ENCODE measurements around the gene LIG3.
A peak's percentile ranks its signal among the peaks of the same experiment; 100 is the strongest.
"Not testable (repeated sequence)": the region's sequence is repeated elsewhere in the genome, so short reads cannot be mapped to it uniquely, and the experiment has no call there.

The LIG3 gene

DNA sequence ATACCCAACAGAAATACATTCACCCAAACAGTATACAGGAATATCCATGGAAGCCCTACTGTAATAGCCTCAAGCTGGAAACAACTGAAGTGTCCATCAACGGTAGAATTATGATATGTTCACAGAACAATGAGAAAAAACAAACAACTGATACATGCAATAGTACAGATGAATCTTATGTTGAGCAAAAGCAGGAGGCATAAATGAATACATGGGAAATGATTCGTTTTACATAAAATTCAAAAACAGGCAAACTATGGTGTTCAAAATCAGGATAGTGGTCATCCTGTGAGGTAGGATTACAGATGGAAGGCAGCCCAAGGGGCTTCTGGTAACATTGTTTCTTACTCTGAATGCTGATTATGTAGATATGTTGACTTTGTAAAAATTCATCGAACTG lies 58.1 kb downstream of the LIG3 start:
- no peak for DNase-seq (ENCODE audit: low read depth in 1 of 2, low spot score in 1 of 2)

DNA sequence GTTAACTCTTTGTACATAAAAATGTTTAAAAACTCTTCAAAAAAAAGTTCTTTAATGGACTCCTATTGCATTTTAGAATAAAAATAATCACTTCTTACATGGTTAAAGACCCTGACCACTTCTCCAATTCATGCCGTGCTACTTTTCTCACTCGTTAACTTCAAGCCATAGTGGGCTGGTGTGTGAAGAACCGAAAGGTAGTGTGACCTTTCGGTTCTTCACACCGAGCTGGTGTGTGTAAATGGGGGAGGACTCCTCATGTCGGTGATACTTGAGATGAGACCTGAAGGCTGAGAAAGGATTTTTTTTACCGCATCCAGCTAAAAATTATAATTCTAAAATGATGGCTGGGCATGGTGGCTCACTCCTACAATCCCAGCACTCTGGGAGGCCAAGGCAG lies 61.1 kb downstream of the LIG3 start:
- no peak for DNase-seq (ENCODE audit: low read depth in 1 of 2, low spot score in 1 of 2)

DNA sequence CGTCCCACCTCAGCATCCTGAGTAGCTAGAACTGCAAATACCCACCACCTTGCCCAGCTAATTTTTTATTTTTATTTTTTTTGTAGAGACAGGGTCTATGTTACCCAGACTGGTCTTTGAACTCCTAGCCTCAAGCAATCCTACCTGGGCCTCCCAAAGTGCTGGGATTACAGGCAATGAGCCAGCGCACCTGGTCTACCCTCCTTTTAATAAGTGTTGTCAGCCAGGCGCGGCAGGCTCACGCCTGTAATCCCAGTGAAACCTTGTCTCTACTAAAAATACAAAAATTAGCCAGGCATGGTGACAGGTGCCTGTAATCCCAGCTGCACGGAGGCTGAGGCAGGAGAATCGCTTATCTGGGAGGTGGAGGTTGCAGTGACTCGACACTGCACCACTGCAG lies 63.9 kb downstream of the LIG3 start:
- no peak for DNase-seq (ENCODE audit: low read depth in 1 of 2, low spot score in 1 of 2)

DNA sequence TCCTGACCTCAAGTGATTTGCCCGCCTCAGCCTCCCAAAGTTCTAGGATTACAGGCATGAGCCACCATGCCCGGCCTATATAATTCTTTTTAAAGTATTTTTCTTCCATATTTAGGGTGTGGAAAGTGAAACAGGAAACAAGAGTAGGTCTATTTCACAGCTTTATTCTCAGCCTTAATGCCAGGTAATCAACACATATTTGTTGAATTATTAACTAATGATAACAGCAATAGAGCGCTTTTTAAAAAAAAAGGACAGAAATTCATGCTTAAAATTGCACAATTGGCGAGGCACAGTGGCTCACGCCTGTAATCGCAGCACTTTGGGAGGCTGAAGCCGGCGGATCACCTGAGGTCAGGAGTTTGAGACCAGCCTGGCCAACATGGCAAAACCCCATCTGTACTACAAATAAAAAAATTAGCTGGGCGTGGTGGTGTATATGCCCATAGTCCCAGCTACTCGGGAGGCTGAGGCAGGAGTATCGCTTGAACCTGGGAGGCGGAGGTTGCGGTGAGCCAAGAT lies 65.2 kb downstream of the LIG3 start:
- not testable (repeated sequence) for DNase-seq (ENCODE audit: low read depth in 1 of 2, low spot score in 1 of 2)

DNA sequence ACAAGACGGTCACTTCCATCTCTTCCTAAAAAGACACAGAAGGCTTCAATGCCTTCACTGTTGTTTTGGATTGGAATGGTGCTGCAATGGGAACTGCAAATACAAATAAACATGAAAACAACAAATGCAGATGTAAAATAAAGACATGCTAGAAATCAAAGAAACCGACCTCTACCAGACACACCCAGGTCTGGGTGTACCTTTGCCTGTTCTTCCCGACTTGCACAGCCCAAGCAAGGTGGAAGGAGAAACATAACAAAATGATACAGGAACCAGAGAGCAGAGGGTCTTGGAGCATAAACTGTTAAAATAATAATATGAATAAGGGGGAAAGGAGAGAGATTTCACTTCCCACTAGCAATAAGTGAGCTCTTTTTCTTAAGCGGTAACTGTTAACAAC lies 65.9 kb downstream of the LIG3 start:
- DNase-seq (ENCODE audit: low read depth in 1 of 2, low spot score in 1 of 2), result no peak

DNA sequence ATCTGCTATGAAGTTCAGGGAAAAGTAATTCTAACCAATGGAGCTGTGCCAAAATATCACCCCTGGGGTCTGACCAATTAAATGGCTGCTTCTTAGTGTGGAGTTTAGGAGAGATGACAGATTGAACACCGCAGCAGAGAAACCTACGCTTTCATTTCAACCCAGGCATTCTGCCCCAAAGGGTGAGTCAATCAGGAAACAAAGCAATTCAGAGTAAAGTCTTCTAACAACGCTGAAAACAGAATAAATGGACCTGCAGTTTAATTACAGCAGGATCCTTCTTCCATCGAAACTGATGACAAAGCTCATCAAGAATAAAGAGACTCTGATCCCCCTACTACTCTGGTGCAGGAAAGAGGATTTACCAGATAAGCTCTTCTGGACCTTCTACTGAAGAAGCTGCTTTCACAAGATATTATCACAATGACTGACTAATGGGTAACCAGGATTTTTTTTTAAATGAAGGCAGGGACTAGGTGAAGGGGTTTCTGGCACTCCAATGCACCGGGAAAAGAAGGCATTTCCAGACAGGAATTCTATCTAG lies 66.5 kb downstream of the LIG3 start:
- DNase-seq (ENCODE audit: low read depth in 1 of 2, low spot score in 1 of 2), result peak in 1 of 2 donors; percentile 27

DNA sequence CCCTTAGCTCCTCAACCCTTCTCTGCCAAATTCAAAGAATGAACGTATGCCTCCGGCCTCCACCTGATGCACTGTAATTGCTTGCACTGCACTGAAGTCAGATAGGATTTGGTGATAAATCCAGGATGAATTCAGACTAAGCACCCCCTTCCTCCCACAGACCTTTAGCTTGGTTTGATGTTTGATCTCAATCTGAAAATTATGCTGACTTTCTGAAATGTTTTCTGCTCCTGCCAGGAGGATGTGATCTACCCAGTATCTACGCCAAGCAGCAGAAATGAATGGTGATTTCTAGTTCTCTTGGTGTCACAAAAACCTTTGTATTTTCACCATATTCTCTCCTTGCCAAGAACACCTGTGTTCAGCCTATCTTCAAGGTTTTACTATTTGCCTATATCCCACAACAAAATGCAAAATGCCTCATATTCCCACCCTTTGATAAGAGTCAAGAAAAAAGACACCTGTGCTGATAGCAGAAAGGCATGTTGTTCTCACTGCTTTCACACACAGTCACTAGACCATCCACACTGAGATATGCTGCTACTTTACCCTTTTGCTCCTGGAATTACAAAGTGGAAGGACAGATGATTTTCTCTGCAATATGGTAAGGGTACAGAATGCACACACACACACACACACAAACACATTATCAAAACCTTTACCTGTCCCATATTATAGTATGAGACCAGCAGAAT lies 68.5 kb downstream of the LIG3 start:
- no peak for DNase-seq (ENCODE audit: low read depth in 1 of 2, low spot score in 1 of 2)

DNA sequence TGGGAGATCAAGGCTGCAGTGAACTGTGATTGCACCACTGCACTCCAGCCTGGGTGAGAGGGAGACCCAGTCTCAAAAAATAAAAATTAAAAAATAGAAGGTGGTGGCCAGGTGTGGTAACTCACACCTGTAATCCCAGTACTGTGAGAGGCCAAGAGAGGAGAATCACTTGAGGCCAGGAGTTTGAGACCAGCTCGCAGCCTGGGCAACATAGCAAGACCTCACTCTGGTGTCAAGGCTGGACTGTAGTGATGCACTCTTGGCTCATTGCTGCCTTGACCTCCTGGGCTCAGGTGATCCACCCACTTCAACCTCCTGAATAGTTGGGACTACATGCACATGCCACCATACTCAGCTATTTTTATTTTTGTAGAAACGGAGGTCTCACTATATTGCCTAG lies 69.9 kb downstream of the LIG3 start:
- DNase-seq (ENCODE audit: low read depth in 1 of 2, low spot score in 1 of 2), result no peak

DNA sequence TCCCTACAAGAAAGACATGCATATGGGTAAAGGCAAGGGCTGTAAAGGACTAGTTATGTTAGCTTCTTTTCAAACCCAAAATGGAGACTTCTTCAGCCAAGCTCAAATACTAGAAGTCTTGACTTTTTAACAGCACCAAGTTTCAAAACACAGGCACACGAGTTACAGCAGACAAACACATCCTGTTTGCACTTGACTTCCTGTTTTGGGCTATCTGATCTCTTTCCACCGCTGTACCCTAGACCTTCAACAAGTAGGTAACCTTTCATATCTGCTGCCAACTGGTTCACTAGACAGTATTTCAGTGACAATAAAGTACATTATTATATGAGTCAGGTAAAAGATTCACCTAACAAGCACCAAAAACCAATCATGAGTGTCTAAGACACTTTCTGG lies 70.9 kb downstream of the LIG3 start:
- DNase-seq (ENCODE audit: low read depth in 1 of 2, low spot score in 1 of 2), result peak in 1 of 2 donors; percentile 20

DNA sequence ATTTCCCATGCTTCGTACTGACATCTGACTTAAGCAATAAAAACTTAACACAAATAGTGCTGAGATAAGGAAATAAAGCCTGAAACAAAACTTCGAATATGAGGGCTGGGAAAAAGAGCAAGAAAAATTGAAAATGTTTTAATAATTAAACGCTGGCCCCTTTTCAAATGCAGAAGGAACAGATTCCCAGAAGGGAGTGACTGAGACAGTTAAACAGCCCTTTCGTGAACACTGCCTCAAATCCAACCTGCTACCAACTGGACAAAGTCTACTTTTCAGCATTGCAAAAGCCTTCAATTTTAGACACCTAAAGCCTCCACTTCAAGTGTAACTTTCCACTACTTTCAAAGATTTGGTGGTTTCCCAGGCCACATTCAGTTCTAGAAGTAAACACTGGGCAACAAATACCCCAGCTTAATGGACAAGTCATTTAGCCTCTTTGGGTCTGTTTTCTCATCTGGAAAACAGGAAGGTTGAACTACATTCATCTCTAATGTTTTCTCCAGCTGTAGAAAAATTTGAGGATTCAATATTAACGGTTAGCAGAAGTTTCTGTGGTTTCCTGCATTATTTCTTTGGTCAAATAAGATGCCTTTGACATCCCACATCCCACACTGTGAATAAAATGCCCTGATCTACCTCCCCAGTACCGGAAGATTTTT lies 71.4 kb downstream of the LIG3 start:
- DNase-seq (ENCODE audit: low read depth in 1 of 2, low spot score in 1 of 2), result no peak

DNA sequence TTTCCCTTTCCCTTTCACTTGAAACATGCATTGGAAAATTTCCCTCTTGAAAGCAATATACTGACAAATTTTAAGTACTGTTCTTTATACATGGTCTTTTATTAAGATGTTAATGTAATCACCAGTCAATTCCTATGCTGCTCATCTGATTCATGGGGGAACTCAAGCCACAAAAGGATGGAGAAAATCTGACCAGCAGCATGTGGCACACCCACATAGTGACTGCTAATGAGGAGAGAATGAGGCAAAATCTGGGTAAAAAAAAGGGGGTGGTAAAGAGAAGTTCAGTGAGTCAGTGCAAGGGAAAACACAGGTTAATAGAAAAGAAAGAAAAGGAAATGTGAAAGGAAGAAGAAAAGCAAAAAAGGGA lies 71.9 kb downstream of the LIG3 start:
- DNase-seq (ENCODE audit: low read depth in 1 of 2, low spot score in 1 of 2), result no peak

DNA sequence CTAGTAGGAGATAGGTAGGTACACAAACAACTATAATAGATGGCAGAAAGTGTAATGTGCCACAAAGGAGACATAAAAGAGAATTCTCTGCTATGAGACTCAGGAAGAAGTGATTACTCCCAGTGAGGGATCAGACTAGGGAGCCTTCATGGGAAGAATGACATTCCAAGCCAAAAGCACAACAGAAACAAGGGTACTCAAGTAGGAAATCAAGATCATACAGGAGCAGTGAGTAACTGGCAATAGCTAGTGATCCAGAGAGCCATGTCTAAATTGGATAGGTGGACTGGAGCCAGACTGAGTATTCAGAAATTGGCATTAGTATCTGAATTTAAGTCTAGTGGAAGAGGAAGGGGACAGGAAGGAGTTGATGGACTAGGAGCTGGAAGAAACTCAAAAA lies 72.5 kb downstream of the LIG3 start:
- no peak for DNase-seq (ENCODE audit: low read depth in 1 of 2, low spot score in 1 of 2)

DNA sequence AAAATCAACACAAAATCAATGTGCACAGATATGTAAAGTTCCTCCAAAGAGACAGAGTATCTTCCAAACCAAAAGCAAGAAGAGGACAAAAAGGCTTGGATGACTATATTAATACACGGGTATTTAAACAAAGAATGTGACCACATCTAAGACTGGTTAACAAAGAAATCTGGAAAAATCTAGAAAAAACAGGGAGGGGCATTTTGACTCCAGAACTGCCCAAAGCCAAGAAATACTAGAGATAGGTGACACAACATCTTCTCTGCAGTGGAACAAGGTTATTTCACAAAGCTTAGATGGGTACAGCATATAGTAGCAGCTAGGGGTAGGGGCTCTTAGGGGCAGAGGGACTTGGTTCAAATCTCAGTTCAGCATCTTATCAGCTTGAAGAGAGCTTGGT lies 72.9 kb downstream of the LIG3 start:
- no peak for DNase-seq (ENCODE audit: low read depth in 1 of 2, low spot score in 1 of 2)

DNA sequence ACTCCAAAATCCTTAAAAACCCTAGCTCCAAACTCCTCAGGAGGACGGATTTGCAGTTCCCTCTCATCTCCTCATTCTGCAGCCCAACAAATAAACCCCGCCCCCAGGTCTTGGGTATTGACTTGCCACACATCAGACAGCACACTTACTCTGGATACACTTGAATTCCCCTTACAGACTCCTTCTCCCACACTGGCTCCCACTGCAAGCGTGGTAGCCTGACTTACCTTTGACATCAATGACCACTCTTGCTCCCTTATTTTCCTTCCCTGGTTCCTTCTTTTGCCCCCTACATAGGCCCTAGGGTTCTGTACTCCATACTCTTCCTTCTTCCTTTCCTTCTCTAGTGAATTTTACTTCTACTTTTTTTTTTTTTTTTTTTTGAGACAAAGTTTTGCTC lies 75.7 kb downstream of the LIG3 start:
- DNase-seq (ENCODE audit: low read depth in 1 of 2, low spot score in 1 of 2), result no peak

DNA sequence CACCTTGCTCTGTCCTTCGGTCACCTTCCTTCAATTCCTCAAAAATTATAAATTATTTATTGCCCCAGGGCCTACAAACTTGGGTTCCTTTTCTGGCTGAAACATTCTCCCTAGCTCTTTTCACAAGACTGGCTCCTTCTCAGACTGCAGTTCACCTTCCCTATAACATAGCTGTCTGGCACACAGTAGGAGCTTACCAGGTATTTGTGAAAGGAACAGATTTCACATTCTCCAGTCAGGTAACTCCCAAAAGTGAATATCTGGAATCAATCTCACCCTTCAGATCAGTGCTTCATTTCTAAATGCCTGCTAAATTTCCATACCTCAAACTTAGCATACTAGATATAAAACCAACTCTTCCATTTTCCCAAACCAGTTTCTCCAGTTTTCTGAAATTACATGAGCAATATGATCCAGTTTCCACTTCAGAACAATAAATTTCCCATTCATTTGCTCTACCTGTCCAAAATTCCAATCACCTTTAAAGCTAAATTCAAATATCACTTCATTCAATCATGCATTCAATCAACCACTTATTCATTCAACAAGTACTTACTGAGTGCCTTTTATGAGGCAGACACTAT lies 77.1 kb downstream of the LIG3 start:
- DNase-seq (ENCODE audit: low read depth in 1 of 2, low spot score in 1 of 2), result no peak
